HEK293T (cell line): ENCODE results near the gene ZNF385B.

ENCODE experiments used
- CTCF ChIA-PET: fragments of 350-600 bp; formaldehyde crosslinking; extraction: SDS; loops from one replicate; lab custom pipeline; 2021; ENCODE audit warnings: antibody characterized with exemption, inconsistent platforms; lab: Yijun Ruan, JAX
- POLR2A ChIA-PET: fragments of 350-600 bp; formaldehyde crosslinking; extraction: SDS; loops from one replicate; lab custom pipeline; 2020; ENCODE audit warnings: antibody characterized with exemption, inconsistent platforms; lab: Yijun Ruan, JAX
- DNase-seq: peaks from one replicate; pipeline ENCODE4 v3.0.0; 2012; ENCODE audit warnings: mixed read lengths; ENCODE audit errors: extremely low spot score
- ARNT ChIP-seq: fragments of 450-650 bp; IDR thresholded peaks from 2 replicates; pipeline ENCODE4 v1.6.1; 2017; ENCODE audit warnings: mild to moderate bottlenecking
- BHLHE40 ChIP-seq: fragments of 450-650 bp; IDR thresholded peaks from 2 replicates; pipeline ENCODE4 v1.6.1; 2016; ENCODE audit warnings: mild to moderate bottlenecking, moderate library complexity, borderline replicate concordance
- CTBP1 ChIP-seq: fragments of 450-650 bp; IDR thresholded peaks from 2 replicates; pipeline ENCODE4 v1.6.1; 2016; ENCODE audit warnings: borderline replicate concordance
- ELF4 ChIP-seq: fragments of 450-650 bp; IDR thresholded peaks from 2 replicates; pipeline ENCODE4 v1.6.1; 2017; ENCODE audit warnings: antibody characterized with exemption
- FOXA1 ChIP-seq: fragments of 450-650 bp; IDR thresholded peaks from 2 replicates; pipeline ENCODE4 v1.6.1; 2016; ENCODE audit warnings: mild to moderate bottlenecking
- FOXK2 ChIP-seq: fragments of 450-650 bp; IDR thresholded peaks from 2 replicates; pipeline ENCODE4 v1.6.1; 2016; ENCODE audit warnings: mild to moderate bottlenecking
- FOXM1 ChIP-seq: fragments of 450-650 bp; IDR thresholded peaks from 2 replicates; pipeline ENCODE4 v1.6.1; 2017; ENCODE audit warnings: mild to moderate bottlenecking, borderline replicate concordance
- HDGF ChIP-seq: fragments of 450-650 bp; IDR thresholded peaks from 2 replicates; pipeline ENCODE4 v1.6.1; 2017; ENCODE audit warnings: antibody characterized with exemption, borderline replicate concordance
- L3MBTL2 ChIP-seq: fragments of 450-650 bp; conservative IDR thresholded peaks from 2 replicates; pipeline ENCODE4 v1.6.1; 2016; ENCODE audit warnings: mild to moderate bottlenecking
- LEF1 ChIP-seq: fragments of 450-650 bp; IDR thresholded peaks from 2 replicates; pipeline ENCODE4 v1.6.1; 2017; ENCODE audit warnings: mild to moderate bottlenecking, borderline replicate concordance
- NFRKB ChIP-seq: fragments of 450-650 bp; IDR thresholded peaks from 2 replicates; pipeline ENCODE4 v1.6.1; 2016; ENCODE audit warnings: mild to moderate bottlenecking, moderate library complexity
- PKNOX1 ChIP-seq: fragments of 450-650 bp; IDR thresholded peaks from 2 replicates; pipeline ENCODE4 v1.6.1; 2016
- SP1 ChIP-seq: fragments of 450-650 bp; IDR thresholded peaks from 2 replicates; pipeline ENCODE4 v1.6.1; 2017
- SUZ12 ChIP-seq: fragments of 450-650 bp; IDR thresholded peaks from 2 replicates; pipeline ENCODE4 v1.6.1; 2016; ENCODE audit warnings: mild to moderate bottlenecking
- TARDBP ChIP-seq: fragments of 450-650 bp; IDR thresholded peaks from 2 replicates; pipeline ENCODE4 v1.6.1; 2016
- ZNF384 ChIP-seq: fragments of 450-650 bp; IDR thresholded peaks from 2 replicates; pipeline ENCODE4 v1.6.1; 2016

ZNF385B gene

GRCh38 chr2:179434357-179434756, 427.1 kb downstream of the ZNF385B start:
- TF ChIP-seq TARDBP = no peak
- no peak for TF ChIP-seq BHLHE40
- no peak for TF ChIP-seq SUZ12
- no peak for TF ChIP-seq FOXA1
- TF ChIP-seq FOXM1 = no peak
- no peak for TF ChIP-seq SP1
- TF ChIP-seq NFRKB = no peak
- TF ChIP-seq ZNF384 = no peak
- TF ChIP-seq PKNOX1 = no peak
- no peak for TF ChIP-seq FOXK2
- no peak for TF ChIP-seq L3MBTL2
- POLR2A ChIA-PET = no interaction called here
- CTCF ChIA-PET = no interaction called here
- no peak for DNase-seq

GRCh38 chr2:179432751-179433150, 428.7 kb downstream of the ZNF385B start:
- CTCF ChIA-PET = interaction anchor here (0.6 kb wide), 1 partner anchor 177 kb away, joined by 7 read pairs; no protein-coding TSS in a partner anchor
- POLR2A ChIA-PET = no interaction called here
- TF ChIP-seq ELF4 (no peak), SUZ12 (no peak), SP1 (no peak), L3MBTL2 (no peak), ARNT (no peak), NFRKB (no peak)
- no peak for DNase-seq

- ChIA-PET POLR2A (no interaction called here), CTCF (no interaction called here)
- no peak for TF ChIP-seq ELF4
- DNase-seq = no peak
These were observed 431.8 kb downstream of the ZNF385B start for GRCh38 chr2:179429597-179429996.

GRCh38 chr2:179429060-179429471, 432.3 kb downstream of the ZNF385B start:
- no peak for TF ChIP-seq SP1
- TF ChIP-seq CTBP1 = no peak
- no peak for TF ChIP-seq NFRKB
- TF ChIP-seq ELF4 = no peak
- TF ChIP-seq PKNOX1 = no peak
- TF ChIP-seq LEF1 = no peak
- no peak for TF ChIP-seq TARDBP
- TF ChIP-seq SUZ12 = no peak
- no peak for TF ChIP-seq BHLHE40
- no peak for TF ChIP-seq FOXA1
- TF ChIP-seq ZNF384 = no peak
- TF ChIP-seq FOXM1 = no peak
- no peak for TF ChIP-seq FOXK2
- TF ChIP-seq ARNT = no peak
- TF ChIP-seq HDGF = no peak
- CTCF ChIA-PET = no interaction called here
- POLR2A ChIA-PET = no interaction called here
- no peak for DNase-seq

- TF ChIP-seq PKNOX1 = no peak
- TF ChIP-seq FOXK2 = no peak
- TF ChIP-seq FOXA1 = no peak
- TF ChIP-seq LEF1 = no peak
- no peak for TF ChIP-seq FOXM1
- TF ChIP-seq HDGF = no peak
- TF ChIP-seq NFRKB = no peak
- no peak for TF ChIP-seq TARDBP
- no peak for TF ChIP-seq SUZ12
- no peak for TF ChIP-seq ELF4
- no peak for TF ChIP-seq CTBP1
- no peak for TF ChIP-seq ARNT
- TF ChIP-seq SP1 = no peak
- no peak for TF ChIP-seq ZNF384
- CTCF ChIA-PET = no interaction called here
- POLR2A ChIA-PET = no interaction called here
- DNase-seq = no peak
These were observed 432.8 kb downstream of the ZNF385B start for GRCh38 chr2:179428649-179429048.

GRCh38 chr2:179427065-179427464, 434.3 kb downstream of the ZNF385B start:
- POLR2A ChIA-PET = no interaction called here
- TF ChIP-seq FOXA1 (no peak), NFRKB (no peak), SP1 (no peak), HDGF (no peak), CTBP1 (no peak), FOXM1 (no peak), PKNOX1 (no peak), TARDBP (no peak), LEF1 (no peak), SUZ12 (no peak), ZNF384 (no peak), BHLHE40 (no peak), FOXK2 (no peak), L3MBTL2 (no peak), ELF4 (no peak), ARNT (no peak)
- no peak for DNase-seq
- CTCF ChIA-PET = no interaction called here
